ENCODE data around the gene CNPY1. TPM values are rescaled to one million over a fixed set of nuclear protein-coding genes. Genes with fewer than 3 reads are reported as not detected.

Gene CNPY1
- polyA plus RNA-seq, 3 donors = not detected

- no peak for DNase-seq (ENCODE audit: low read depth in 3 of 3, low spot score in 2 of 3)
These were observed 14.0 kb upstream of the CNPY1 start for GRCh38 chr7:155560196-155560885.

- no peak for DNase-seq (ENCODE audit: low read depth in 3 of 3, low spot score in 2 of 3)
These were observed 13.3 kb upstream of the CNPY1 start for GRCh38 chr7:155559519-155560108.

- no peak for DNase-seq (ENCODE audit: low read depth in 3 of 3, low spot score in 2 of 3)
These were observed 12.6 kb upstream of the CNPY1 start for GRCh38 chr7:155558961-155559360.

- no peak for DNase-seq (ENCODE audit: low read depth in 3 of 3, low spot score in 2 of 3)
These were observed 12.0 kb upstream of the CNPY1 start for GRCh38 chr7:155558351-155558750.

- DNase-seq (ENCODE audit: low read depth in 3 of 3, low spot score in 2 of 3) = no peak
These were observed 11.4 kb upstream of the CNPY1 start for GRCh38 chr7:155557778-155558177.

GRCh38 chr7:155556763-155557162 is 10.4 kb upstream of the CNPY1 start:
- DNase-seq (ENCODE audit: low read depth in 3 of 3, low spot score in 2 of 3) = no peak

GRCh38 chr7:155555116-155555695 is 8.8 kb upstream of the CNPY1 start:
- no peak for DNase-seq (ENCODE audit: low read depth in 3 of 3, low spot score in 2 of 3)

GRCh38 chr7:155553871-155554270 is 7.5 kb upstream of the CNPY1 start:
- DNase-seq (ENCODE audit: low read depth in 3 of 3, low spot score in 2 of 3) = no peak

GRCh38 chr7:155551785-155552611 is 5.6 kb upstream of the CNPY1 start:
- no peak for DNase-seq (ENCODE audit: low read depth in 3 of 3, low spot score in 2 of 3)

GRCh38 chr7:155550916-155551315 is 4.6 kb upstream of the CNPY1 start:
- DNase-seq (ENCODE audit: low read depth in 3 of 3, low spot score in 2 of 3) = no peak

GRCh38 chr7:155549226-155549625 is 2.9 kb upstream of the CNPY1 start:
- DNase-seq (ENCODE audit: low read depth in 3 of 3, low spot score in 2 of 3) = no peak

- no peak for DNase-seq (ENCODE audit: low read depth in 3 of 3, low spot score in 2 of 3)
These were observed 917 bp upstream of the CNPY1 start for GRCh38 chr7:155547161-155547791.

- DNase-seq (ENCODE audit: low read depth in 3 of 3, low spot score in 2 of 3) = no peak
These were observed 1.0 kb downstream of the CNPY1 start for GRCh38 chr7:155545348-155545747.

GRCh38 chr7:155544485-155544884 is 1.9 kb downstream of the CNPY1 start:
- no peak for DNase-seq (ENCODE audit: low read depth in 3 of 3, low spot score in 2 of 3)

- no peak for DNase-seq (ENCODE audit: low read depth in 3 of 3, low spot score in 2 of 3)
These were observed 2.4 kb downstream of the CNPY1 start for GRCh38 chr7:155543926-155544325.

GRCh38 chr7:155543011-155543876 is 3.1 kb downstream of the CNPY1 start:
- no peak for DNase-seq (ENCODE audit: low read depth in 3 of 3, low spot score in 2 of 3)

GRCh38 chr7:155541986-155542675 is 4.2 kb downstream of the CNPY1 start:
- no peak for DNase-seq (ENCODE audit: low read depth in 3 of 3, low spot score in 2 of 3)

GRCh38 chr7:155540553-155540952 is 5.8 kb downstream of the CNPY1 start:
- no peak for DNase-seq (ENCODE audit: low read depth in 3 of 3, low spot score in 2 of 3)

GRCh38 chr7:155538293-155538692 is 8.1 kb downstream of the CNPY1 start:
- no peak for DNase-seq (ENCODE audit: low read depth in 3 of 3, low spot score in 2 of 3)

All from right renal cortex interstitium (tissue), 3 donors.